Mesenteric fat pad (tissue), 1 donor: Measurements from ENCODE around the gene PIK3C3. TPM values are rescaled to one million over a fixed set of nuclear protein-coding genes. Genes with fewer than 3 reads are reported as not detected.
"Not testable (repeated sequence)": the region's sequence is repeated elsewhere in the genome, so short reads cannot be mapped to it uniquely, and the experiment has no call there.

Experiments
- DNase-seq: peaks from one replicate; pipeline ENCODE4 v3.0.0-alpha.2; 2020; ENCODE audit warnings: low spot score
- total RNA-seq: library from RNA; stranded (reverse); fragmentation: NEBNext Ultra II Directional; extraction: Animal tissue kit (Norgen Biotek cat#: 25700); gene quantifications from one replicate; pipeline ENCODE4 v1.2.1, GENCODE V29; 2021
- donor health status: DM: yes; HTN: yes; CAD: no.

PIK3C3 gene
- total RNA-seq, 1 donor from 2014 or later: 46.5 TPM

- DNase-seq: no peak
Measured at GRCh38 chr18:42069036-42069435, 114.0 kb downstream of the PIK3C3 start.

GRCh38 chr18:42072407-42072806 is 117.4 kb downstream of the PIK3C3 start:
- DNase-seq: no peak

GRCh38 chr18:42074704-42075103 is 119.7 kb downstream of the PIK3C3 start:
- no peak for DNase-seq

- DNase-seq: no peak
Measured at GRCh38 chr18:42078711-42079110, 123.7 kb downstream of the PIK3C3 start.

- DNase-seq: no peak
Measured at GRCh38 chr18:42080340-42080739, 125.3 kb downstream of the PIK3C3 start.

- no peak for DNase-seq
Measured at GRCh38 chr18:42082415-42083234, 127.6 kb downstream of the PIK3C3 start.

- DNase-seq: no peak
Measured at GRCh38 chr18:42086288-42086687, 131.3 kb downstream of the PIK3C3 start.

GRCh38 chr18:42087235-42087634 is 132.2 kb downstream of the PIK3C3 start:
- DNase-seq: no peak

GRCh38 chr18:42087876-42088275 is 132.8 kb downstream of the PIK3C3 start:
- DNase-seq: no peak

- DNase-seq: no peak
Measured at GRCh38 chr18:42092848-42093247, 137.8 kb downstream of the PIK3C3 start.

- no peak for DNase-seq
Measured at GRCh38 chr18:42094875-42095274, 139.8 kb downstream of the PIK3C3 start.

GRCh38 chr18:42095732-42096377 is 140.8 kb downstream of the PIK3C3 start:
- no peak for DNase-seq

- DNase-seq: no peak
Measured at GRCh38 chr18:42100248-42100647, 145.2 kb downstream of the PIK3C3 start.

GRCh38 chr18:42100911-42101310 is 145.9 kb downstream of the PIK3C3 start:
- DNase-seq: no peak

GRCh38 chr18:42105394-42105793 is 150.4 kb downstream of the PIK3C3 start:
- no peak for DNase-seq

GRCh38 chr18:42106784-42107183 is 151.8 kb downstream of the PIK3C3 start:
- DNase-seq: no peak

- no peak for DNase-seq
Measured at GRCh38 chr18:42107287-42107686, 152.3 kb downstream of the PIK3C3 start.

- DNase-seq: no peak
Measured at GRCh38 chr18:42107691-42108450, 152.8 kb downstream of the PIK3C3 start.

GRCh38 chr18:42112147-42112546 is 157.1 kb downstream of the PIK3C3 start:
- not testable (repeated sequence) for DNase-seq

GRCh38 chr18:42112657-42113420 is 157.8 kb downstream of the PIK3C3 start:
- no peak for DNase-seq

GRCh38 chr18:42113529-42114191 is 158.6 kb downstream of the PIK3C3 start:
- no peak for DNase-seq
